Upper lobe of left lung (tissue), 6 donors: ENCODE data around the gene LRGUK. TPM values are rescaled to one million over a fixed set of nuclear protein-coding genes. Genes with fewer than 3 reads are reported as not detected.
A peak's percentile ranks its signal among the peaks of the same experiment; 100 is the strongest.

ENCODE experiments used
- ATAC-seq, 2 donors: fragments of 200-7000 bp; cut with Tn5 transposase; one replicate each; pipeline ENCODE4 v1.9.1; 2022; ENCODE audit warnings: mild to moderate bottlenecking in 2 of 2, moderate library complexity in 2 of 2; ENCODE audit not compliant: low FRiP score in 2 of 2
- DNase-seq, 2 donors: peaks; one replicate each; pipeline ENCODE4 v3.0.0-alpha.2; 2019 to 2020
- H3K27ac ChIP-seq, 4 donors: fragments of 200-600 bp; sonication (generic); one replicate each; pipeline ENCODE4 v1.5.1; 2016 to 2019
- H3K27me3 ChIP-seq, 4 donors: fragments of 200-600 bp; sonication (generic); one replicate each; pipeline ENCODE4 v1.5.1; 2017 to 2019
- H3K36me3 ChIP-seq, 4 donors: fragments of 200-600 bp; sonication (generic); one replicate each; pipeline ENCODE4 v1.5.1; 2016 to 2019
- H3K4me1 ChIP-seq, 4 donors: fragments of 200-600 bp; sonication (generic); one replicate each; pipeline ENCODE4 v1.5.1; 2018 to 2019
- H3K4me3 ChIP-seq, 4 donors: fragments of 200-600 bp; sonication (generic); one replicate each; pipeline ENCODE4 v1.5.1; 2017 to 2019; ENCODE audit warnings: mild to moderate bottlenecking in 2 of 4, moderate library complexity in 1 of 4
- H3K9me3 ChIP-seq, 4 donors: fragments of 200-600 bp; sonication (generic); one replicate each; pipeline ENCODE4 v1.5.1; 2018 to 2019
- CTCF ChIP-seq, 6 experiments: fragments of 450-650 bp in 4 of 6; fragments of 200-600 bp in 2 of 6; sonication (generic) in 2 of 6; IDR thresholded peaks; one replicate each; pipeline ENCODE4 v1.5.1; 2016 to 2019; ENCODE audit warnings: antibody characterized with exemption in 6 of 6
- EP300 ChIP-seq, 4 donors: sonication (generic); formaldehyde crosslinking; IDR thresholded peaks; one replicate each; pipeline ENCODE4 v1.5.1; 2017; ENCODE audit warnings: antibody characterized with exemption in 4 of 4, control low read depth in 2 of 4
- POLR2A ChIP-seq, 4 donors: fragments of 450-650 bp; IDR thresholded peaks; one replicate each; pipeline ENCODE4 v1.5.1; 2016 to 2017; ENCODE audit warnings: antibody characterized with exemption in 4 of 4, mild to moderate bottlenecking in 2 of 4
- POLR2AphosphoS5 ChIP-seq, 2 donors: sonication (generic); formaldehyde crosslinking; IDR thresholded peaks; one replicate each; pipeline ENCODE4 v1.5.1; 2017; ENCODE audit warnings: antibody characterized with exemption in 2 of 2
- WGBS, 2 donors: methylation state at CpG; one replicate each; pipeline ENCODE4 v1.1.5; 2017 to 2018; 5-methylcytosine and 5-hydroxymethylcytosine counted together
- total RNA-seq, 6 donors: library from RNA; depleted of rRNA in 4 of 6; stranded (reverse); fragments of >200 nt in 4 of 6; gene quantifications; one replicate each; pipeline versions ENCODE4 v1.1.0 to v1.2.1, GENCODE V29; 2016 to 2021
- donor health status: DM: no; HTN: no; CAD: no; lungs with moderate emphysema.
- donor health status: DM: no; HTN: yes; CAD: no; lungs with severe emphysema.

Gene LRGUK
- total RNA-seq, 6 donors from 2014 or later, result 0.31 to 9.1 (median 1.9) TPM

DNA sequence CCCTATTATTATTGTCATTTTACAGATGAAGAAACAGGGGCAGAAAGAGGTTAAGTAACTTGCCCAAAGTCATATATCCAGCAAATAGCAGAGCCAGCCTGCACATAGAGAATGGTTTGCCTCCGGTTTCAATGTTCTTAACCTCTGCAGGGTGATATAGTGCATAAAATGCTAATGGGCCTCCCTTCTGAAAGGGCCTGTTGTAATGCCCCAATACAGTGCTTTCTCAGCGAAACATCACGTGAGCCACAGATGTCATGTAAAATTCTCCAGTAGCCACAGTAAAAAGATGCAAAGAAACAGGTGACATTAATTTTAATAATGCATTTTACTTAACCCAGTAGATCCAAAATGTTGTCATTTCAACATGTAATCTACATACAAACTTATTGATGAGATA is 38.1 kb downstream of the LRGUK start:
- no peak for ATAC-seq

GRCh38 chr7:134167250-134167649 is 40.1 kb downstream of the LRGUK start:
- Histone ChIP-seq H3K27ac (no peak overlapping the region), H3K4me3 (no peak overlapping the region), H3K4me1 (no peaks in the 10 kb centered on the region), H3K36me3 (no peaks in the 10 kb centered on the region), H3K27me3 (no peaks in the 10 kb centered on the region), H3K9me3 (no peaks in the 10 kb centered on the region)
- 99% methylated on average over 5 of the region's 5 CpGs; no CpG with 5 or more reads in 1 of the 2 donors for WGBS, 2 donors
- TF ChIP-seq POLR2A (IDR thresholded peaks at IDR 0.05), result no peak
- no peak for TF ChIP-seq EP300 (IDR thresholded peaks at IDR 0.05)
- TF ChIP-seq POLR2AphosphoS5 (IDR thresholded peaks at IDR 0.05), result no peak
- TF ChIP-seq CTCF (IDR thresholded peaks at IDR 0.05), result no peak
- ATAC-seq (peak in 1 of 2 donors; percentile 21), DNase-seq (no peak)

More for the DNA sequence above, 38.1 kb downstream of the LRGUK start:
- no peak for DNase-seq
- Histone ChIP-seq H3K9me3 (no peaks in the 10 kb centered on the region), H3K4me1 (no peaks in the 10 kb centered on the region), H3K27ac (no peak overlapping the region), H3K4me3 (no peak overlapping the region), H3K36me3 (no peaks in the 10 kb centered on the region), H3K27me3 (no peaks in the 10 kb centered on the region)
- TF ChIP-seq POLR2AphosphoS5 (IDR thresholded peaks at IDR 0.05) (no peak), CTCF (IDR thresholded peaks at IDR 0.05) (no peak), EP300 (IDR thresholded peaks at IDR 0.05) (no peak), POLR2A (IDR thresholded peaks at IDR 0.05) (no peak)
- 90 to 92% methylated on average over 3 of the region's 3 CpGs for WGBS, 2 donors

DNA sequence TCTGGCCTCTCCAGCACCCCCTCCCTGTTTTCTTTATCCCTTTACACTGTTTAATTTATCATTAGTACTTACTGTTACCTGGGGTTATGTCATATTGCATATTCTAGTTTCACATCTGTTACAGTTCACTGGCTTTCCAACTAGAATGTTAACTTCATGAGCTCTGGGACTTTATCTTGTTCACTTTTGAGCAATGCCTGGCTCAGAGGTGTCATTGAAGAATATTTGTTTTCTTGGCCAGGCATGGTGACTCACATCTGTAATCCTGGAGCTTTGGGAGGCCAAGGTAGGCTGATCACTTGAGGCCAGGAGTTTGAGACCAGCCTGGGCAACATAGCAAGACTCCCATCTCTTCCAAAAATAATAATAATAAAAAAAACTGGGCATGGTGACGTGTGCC is 40.7 kb downstream of the LRGUK start:
- Histone ChIP-seq H3K27me3 (no peaks in the 10 kb centered on the region), H3K9me3 (no peaks in the 10 kb centered on the region), H3K4me3 (no peak overlapping the region), H3K36me3 (no peaks in the 10 kb centered on the region), H3K4me1 (no peaks in the 10 kb centered on the region), H3K27ac (no peak overlapping the region)
- DNase-seq (no peak), ATAC-seq (no peak)
- no peak for TF ChIP-seq POLR2A (IDR thresholded peaks at IDR 0.05)
- 86 to 93% methylated on average over 1 of the region's 1 CpG for WGBS, 2 donors

DNA sequence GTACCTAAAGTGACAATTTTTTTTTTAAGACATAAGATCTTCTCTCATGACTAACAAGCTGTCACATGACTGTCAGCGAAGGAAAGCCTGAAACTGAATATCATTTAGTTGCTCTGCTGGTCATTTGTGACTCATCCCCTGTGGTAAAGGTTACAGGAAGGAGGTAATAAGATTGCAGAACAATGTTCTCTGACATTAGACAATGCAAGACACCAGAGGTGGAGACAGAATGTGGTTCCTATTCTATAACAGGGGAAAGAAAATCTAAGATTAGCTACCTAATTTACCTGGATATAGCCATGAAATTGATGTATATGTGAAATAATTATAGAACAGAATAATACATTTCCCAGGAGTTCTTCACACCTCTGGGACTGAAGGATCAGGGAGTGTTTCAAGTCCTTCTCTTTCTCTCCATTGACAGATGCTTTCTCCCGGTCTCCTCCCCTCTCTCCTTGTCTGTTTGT is 47.7 kb downstream of the LRGUK start:
- Histone ChIP-seq H3K4me1 (peaks cover 0 to 3% (median 0%) of the 10 kb centered on the region in 4 donors), H3K27me3 (no peaks in the 10 kb centered on the region), H3K27ac (peak overlapping the region in 1 of 4 donors; percentile 31), H3K9me3 (no peaks in the 10 kb centered on the region), H3K36me3 (no peaks in the 10 kb centered on the region), H3K4me3 (no peak overlapping the region)
- ATAC-seq, result peak in 1 of 2 donors; percentile 76
- peak in 1 of 4 donors; percentile 77 for TF ChIP-seq EP300 (IDR thresholded peaks at IDR 0.05)
- TF ChIP-seq POLR2A (IDR thresholded peaks at IDR 0.05), result no peak
- no peak for DNase-seq
- 47 to 60% methylated on average over 2 of the region's 2 CpGs for WGBS, 2 donors

DNA sequence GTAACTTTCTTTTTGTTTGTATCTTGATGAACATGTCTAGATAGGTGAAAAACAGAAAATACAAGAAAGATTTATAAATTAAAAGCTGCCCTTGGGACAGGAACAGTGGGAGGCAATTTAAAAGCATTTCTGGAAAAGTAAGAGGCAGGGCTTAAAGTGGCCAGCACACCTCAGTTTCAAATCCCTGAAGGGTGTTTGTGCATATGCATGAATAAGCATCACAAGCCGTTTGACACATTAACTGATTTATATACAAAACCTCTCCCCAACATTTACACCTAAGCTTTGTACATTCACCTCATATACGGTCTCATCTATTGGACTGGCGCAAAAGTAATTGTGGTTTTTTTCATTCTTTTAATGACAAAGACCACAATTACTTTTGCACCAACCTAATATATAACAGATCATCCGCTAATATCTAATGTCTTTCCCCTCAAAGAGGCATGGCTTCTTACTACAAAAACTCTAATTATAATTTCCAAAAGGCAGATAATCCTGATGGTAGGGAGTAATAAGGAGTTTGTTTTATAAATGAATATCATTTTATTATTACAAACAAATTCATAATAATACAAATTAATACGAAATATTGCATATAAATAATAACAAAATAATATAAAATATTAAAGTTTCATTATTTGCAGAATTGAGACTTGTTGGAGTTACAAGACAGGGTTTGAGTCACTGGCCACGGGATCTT is 48.3 kb downstream of the LRGUK start:
- Histone ChIP-seq H3K4me3 (no peak overlapping the region), H3K36me3 (no peaks in the 10 kb centered on the region), H3K4me1 (peaks cover 0 to 3% (median 0%) of the 10 kb centered on the region in 4 donors), H3K27ac (peak overlapping the region in 1 of 4 donors; percentile 24), H3K9me3 (no peaks in the 10 kb centered on the region), H3K27me3 (no peaks in the 10 kb centered on the region)
- ATAC-seq (no peak), DNase-seq (no peak)
- WGBS, 2 donors, result 92% methylated on average over 6 of the region's 6 CpGs
- no peak for TF ChIP-seq CTCF (IDR thresholded peaks at IDR 0.05)
- TF ChIP-seq POLR2A (IDR thresholded peaks at IDR 0.05), result no peak
- TF ChIP-seq EP300 (IDR thresholded peaks at IDR 0.05), result no peak
- TF ChIP-seq POLR2AphosphoS5 (IDR thresholded peaks at IDR 0.05), result no peak

DNA sequence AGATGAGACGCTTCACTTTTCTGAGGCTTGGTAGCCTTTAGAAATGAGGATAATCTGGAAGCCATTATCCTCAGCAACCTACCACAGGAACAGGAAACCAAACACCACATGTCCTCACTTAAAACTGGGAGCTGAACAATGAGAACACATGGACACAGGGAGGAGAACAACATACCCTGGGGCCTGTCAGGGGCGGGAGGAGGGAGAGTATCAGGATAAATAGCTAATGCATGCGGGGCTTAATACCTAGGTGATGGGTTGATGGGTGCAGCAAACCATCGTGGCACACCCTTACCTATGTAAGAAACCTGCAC is 48.9 kb downstream of the LRGUK start:
- H3K36me3 ChIP-seq, result no peaks in the 10 kb centered on the region
- no peak for TF ChIP-seq CTCF (IDR thresholded peaks at IDR 0.05)
- no peak for TF ChIP-seq POLR2A (IDR thresholded peaks at IDR 0.05)
- TF ChIP-seq POLR2AphosphoS5 (IDR thresholded peaks at IDR 0.05), result no peak
- no peak for TF ChIP-seq EP300 (IDR thresholded peaks at IDR 0.05)

More for the DNA sequence above, 48.9 kb downstream of the LRGUK start:
- no peaks in the 10 kb centered on the region for H3K27me3 ChIP-seq
- H3K4me3 ChIP-seq, result no peak overlapping the region
- WGBS, 2 donors, result 90% methylated on average over 4 of the region's 4 CpGs
- no peak overlapping the region for H3K27ac ChIP-seq
- ATAC-seq (no peak), DNase-seq (no peak)
- H3K4me1 ChIP-seq, result peaks cover 0 to 3% (median 0%) of the 10 kb centered on the region in 4 donors
- no peaks in the 10 kb centered on the region for H3K9me3 ChIP-seq
